ENCODE measurements around the gene C22orf39.

Gene C22orf39

DNA sequence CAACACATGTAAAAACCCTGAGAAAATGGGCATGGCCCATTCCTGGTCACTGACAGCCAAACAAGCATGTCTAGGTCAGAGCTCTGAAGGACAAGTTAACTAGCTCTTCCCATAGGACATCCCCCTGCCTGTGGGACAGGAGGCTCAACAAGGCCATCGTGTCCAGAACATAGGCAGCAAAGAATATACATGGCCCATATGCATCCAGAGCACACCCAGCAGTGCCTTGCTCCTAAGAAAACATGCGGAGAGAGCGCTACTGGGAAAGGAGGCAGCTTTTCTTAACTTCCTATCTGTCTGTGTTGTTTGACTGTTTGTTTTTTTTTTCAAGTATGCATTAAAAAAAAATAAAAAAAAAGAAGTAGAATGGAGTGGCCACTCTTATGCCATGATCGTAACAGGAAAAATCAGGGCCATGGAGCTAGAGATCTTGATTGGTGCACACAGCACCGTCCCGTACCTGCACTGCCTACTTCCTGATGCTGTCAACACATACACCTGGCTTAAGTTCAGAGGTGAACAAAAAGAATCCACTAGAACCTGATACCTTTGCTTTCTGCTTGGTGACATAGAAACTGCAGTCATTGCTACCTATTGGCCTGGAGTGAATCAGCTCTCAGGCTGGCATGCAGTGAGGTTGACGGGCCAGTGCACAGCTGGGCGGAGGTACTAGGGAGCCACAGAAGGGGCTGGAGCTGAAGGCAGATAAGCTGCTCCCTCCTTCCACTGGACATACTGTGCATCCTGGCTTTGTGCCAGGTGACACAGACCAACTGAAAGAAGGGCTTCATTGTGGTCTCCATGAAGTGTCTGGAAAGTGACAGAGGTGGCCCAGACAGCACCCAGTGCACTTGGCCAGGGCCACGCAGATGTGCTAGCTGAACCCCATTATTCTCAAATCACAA is 19.6 kb upstream of the C22orf39 start:
- TF ChIP-seq GATA2 (IDR thresholded peaks at IDR 0.05; ENCODE audit: low read depth, low read length): no peak
- TF ChIP-seq GATA3 (IDR thresholded peaks at IDR 0.05; ENCODE audit: low read depth, low read length): no peak

DNA sequence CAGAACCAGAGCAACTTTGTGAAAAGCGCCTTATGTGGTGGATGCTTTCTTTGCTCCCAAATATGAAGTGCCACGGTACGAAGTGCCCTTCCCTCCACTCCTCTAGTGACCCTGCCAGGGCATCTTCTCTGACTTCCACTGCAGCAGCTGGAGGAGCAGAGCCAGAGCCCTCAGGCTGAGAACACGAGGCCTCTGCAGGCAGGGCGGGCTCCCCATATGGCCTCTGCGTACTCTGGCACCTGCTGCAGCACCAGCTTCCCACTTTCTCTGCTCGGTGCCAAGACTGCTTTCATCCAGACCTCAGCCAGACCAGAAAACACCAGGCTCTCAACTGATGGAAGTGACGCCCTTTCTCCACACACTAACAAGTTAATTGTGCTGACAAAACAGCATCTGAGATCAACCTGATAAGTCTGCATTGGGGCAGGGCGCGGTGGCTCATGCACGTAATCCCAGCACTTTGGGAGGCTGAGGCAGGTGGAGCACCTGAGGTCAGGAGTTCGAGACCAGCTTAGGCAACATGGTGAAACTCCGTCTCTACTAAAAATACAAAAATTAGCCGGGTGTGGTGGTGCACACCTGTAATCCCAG is 18.7 kb upstream of the C22orf39 start:
- TF ChIP-seq GATA3 (IDR thresholded peaks at IDR 0.05; ENCODE audit: low read depth, low read length) (no peak), GATA2 (IDR thresholded peaks at IDR 0.05; ENCODE audit: low read depth, low read length) (no peak)

DNA sequence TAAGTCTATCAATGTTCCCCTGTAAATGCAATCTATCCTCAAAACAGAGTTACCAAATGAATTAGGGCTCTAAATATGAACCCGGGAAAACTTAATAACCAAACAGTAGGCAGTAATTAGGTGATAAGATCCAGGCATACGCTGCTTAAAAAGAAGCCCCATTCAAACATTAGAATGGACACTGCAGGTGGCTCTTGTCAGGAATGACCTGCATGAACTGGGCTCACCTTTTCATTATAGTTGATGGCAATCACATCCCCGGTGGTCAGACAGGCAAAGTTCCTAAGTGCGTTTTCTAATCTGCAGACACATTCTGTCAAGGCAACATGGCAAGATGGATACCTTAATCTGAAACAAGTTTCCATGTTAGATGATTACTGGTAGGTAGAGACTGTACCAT is 17.5 kb upstream of the C22orf39 start:
- TF ChIP-seq GATA2 (IDR thresholded peaks at IDR 0.05; ENCODE audit: low read depth, low read length): no peak
- no peak for TF ChIP-seq GATA3 (IDR thresholded peaks at IDR 0.05; ENCODE audit: low read depth, low read length)

DNA sequence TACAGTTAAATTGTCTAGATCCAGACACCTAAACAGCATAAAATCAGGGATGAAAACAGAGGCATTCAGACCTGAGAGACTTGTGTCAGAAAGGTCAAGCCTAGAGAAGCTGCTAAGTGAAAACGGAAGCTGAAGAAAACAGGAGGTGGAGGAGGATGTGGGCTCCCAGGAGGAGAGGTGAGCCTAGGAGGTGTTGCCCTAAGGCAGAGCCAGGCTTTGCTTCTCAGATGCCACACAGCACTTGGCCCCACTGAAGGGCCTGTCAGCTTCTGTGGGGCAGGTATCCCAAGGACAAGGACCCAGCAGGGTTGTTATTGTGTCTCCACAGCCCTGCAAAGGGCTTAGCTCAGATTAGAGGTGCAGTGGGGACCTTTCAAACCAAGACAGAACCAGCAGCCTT is 17.0 kb upstream of the C22orf39 start:
- no peak for TF ChIP-seq GATA2 (IDR thresholded peaks at IDR 0.05; ENCODE audit: low read depth, low read length)
- TF ChIP-seq GATA3 (IDR thresholded peaks at IDR 0.05; ENCODE audit: low read depth, low read length): no peak

DNA sequence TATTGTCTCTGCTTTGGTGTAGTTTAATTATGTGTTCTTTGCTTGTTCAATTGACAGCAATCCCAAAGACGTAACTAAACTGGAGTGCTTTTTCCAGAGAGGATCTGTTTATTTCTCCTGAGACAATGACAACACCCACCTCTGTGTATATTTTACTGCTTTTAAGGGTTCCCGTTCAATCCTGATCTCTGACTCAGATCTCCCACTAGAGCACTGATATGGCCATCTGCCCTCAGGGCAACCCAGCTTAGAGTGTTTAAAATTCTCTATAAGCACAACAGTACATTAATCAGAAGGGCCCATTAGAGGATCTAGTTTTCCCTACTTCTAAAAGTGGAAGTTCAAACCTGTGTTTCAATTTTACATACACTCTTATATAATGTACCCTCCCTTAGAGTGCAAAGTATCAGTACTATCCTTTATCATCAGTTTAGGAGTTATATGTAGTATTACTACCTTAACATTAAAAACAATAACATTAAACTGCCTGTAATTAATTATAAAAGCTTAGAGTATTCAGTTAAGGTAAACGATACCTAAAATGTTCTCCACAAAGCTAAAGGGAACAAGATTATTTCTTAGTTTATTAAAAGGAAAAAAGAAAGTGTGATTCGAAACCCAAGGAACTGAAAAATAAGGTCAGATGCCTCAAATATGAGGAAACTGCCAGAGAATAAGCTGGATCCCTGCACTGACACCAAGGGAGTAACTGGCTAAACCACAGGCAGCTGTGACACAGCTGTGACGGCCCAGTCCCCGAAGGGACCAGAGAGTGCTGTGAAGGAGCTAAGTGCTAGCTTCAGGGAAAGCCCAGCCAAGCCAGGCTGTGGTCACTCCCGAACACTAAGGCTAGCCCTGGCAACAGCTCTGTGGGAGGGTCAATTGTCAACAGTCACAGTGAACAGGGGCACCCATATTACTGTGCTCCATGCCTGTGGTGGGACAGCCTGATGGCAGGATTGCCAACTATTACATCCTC is 16.3 kb upstream of the C22orf39 start:
- TF ChIP-seq GATA2 (IDR thresholded peaks at IDR 0.05; ENCODE audit: low read depth, low read length) (no peak), GATA3 (IDR thresholded peaks at IDR 0.05; ENCODE audit: low read depth, low read length) (no peak)

DNA sequence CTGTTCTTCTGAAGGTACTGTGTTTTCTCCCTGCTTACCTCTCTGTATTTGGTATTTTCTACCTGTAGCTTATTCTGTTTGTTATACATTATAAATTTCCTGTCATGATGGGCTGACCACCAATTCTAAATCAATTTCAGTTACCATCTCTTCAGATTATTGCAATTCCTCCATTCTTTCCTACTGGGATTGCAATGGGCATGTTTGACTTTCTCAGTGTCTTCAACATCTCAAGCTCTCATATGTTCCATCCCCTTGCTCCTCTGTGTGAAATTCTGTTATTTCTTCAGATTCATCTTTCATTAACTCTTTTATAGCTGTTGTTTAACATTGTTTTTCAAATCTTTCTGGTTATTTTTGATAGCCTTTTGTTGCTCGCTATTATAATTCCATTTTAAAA is 15.5 kb upstream of the C22orf39 start:
- TF ChIP-seq GATA3 (IDR thresholded peaks at IDR 0.05; ENCODE audit: low read depth, low read length) (no peak), GATA2 (IDR thresholded peaks at IDR 0.05; ENCODE audit: low read depth, low read length) (no peak)

DNA sequence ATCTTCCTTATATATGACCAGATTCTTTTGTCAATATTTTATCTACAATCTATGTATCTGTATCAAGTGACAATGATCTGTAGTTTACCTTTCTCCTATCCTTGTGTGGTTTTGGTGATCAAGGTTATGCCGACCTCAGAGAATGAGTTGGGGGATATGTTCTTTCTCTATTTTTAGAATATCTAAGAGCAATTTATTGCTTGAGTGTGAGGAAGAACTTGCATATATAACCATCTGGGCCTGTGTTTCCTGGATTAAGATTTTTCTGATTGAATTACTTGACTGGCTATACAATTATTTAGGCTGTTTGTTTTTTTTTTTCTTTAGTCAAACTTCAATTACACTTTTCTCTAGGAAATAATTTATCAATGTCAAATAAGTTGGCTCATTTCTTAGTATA is 14.0 kb upstream of the C22orf39 start:
- TF ChIP-seq GATA2 (IDR thresholded peaks at IDR 0.05; ENCODE audit: low read depth, low read length) (no peak), GATA3 (IDR thresholded peaks at IDR 0.05; ENCODE audit: low read depth, low read length) (no peak)

DNA sequence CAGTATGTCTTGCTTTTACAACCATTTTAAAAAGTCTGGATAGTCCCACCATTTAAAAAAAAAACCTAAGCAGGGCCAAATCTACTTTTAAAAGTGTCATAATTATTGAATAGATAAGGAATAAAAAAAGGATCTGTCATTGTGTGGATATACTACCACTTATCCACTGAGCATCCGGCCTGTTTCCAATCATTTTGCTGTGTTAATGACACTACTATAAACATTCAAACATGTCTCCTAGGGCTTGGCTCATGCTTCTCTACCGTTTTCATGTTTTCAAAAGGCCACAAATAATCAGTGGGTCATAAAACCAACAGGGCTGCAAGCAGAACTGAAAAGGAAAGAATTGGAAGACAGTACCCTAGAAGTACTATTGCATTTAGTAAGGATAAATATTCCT is 12.5 kb upstream of the C22orf39 start:
- TF ChIP-seq GATA2 (IDR thresholded peaks at IDR 0.05; ENCODE audit: low read depth, low read length) (no peak), GATA3 (IDR thresholded peaks at IDR 0.05; ENCODE audit: low read depth, low read length) (no peak)

DNA sequence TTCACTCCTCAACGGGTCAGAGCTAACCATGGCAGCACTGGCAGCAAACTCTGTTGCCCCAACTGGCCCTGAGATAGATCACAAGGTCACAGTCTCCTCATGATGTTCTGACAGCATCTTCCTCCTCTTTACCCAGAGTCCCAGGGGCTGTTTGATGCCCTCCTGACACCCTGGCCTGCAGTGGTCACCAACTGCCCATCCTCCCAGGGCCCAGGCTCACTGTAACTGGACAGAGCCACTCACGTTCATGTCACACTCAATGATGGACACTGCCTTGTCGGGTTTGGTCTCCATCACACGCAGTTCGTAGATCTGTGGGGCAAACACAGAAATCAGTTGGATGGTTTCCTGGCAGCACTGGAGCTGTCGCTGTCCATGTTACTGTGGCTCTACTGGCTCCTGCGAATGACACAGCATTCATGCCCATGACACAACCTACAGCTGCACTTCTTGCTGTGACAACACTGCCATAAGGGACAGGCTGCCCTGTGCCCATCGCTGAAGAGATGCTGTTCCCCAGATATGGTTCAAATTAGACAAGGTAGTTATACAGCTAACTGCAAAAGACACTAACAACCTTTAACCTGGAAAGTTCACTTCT is 10.4 kb upstream of the C22orf39 start:
- TF ChIP-seq GATA2 (IDR thresholded peaks at IDR 0.05; ENCODE audit: low read depth, low read length): no peak
- TF ChIP-seq GATA3 (IDR thresholded peaks at IDR 0.05; ENCODE audit: low read depth, low read length): no peak

DNA sequence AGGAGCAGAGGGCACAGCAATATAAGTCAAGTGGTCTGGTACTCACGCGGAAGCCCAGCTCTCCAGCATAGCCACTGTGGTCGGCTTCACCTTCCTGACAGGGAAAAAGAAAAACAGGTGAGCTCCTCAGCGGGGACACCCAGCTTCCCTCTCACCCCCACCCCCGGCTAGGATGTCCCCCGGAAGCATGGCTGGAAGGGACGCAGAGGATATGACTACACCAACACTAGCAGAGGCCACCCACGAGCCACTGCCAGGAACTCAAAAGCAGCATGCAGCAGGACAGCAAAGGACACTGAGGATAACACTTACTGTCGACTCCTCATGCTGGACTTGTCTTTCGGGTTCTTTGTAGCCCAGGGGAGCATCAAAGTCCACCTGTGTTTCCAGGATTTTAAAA is 9.0 kb upstream of the C22orf39 start:
- no peak for TF ChIP-seq GATA2 (IDR thresholded peaks at IDR 0.05; ENCODE audit: low read depth, low read length)
- TF ChIP-seq GATA3 (IDR thresholded peaks at IDR 0.05; ENCODE audit: low read depth, low read length): no peak

DNA sequence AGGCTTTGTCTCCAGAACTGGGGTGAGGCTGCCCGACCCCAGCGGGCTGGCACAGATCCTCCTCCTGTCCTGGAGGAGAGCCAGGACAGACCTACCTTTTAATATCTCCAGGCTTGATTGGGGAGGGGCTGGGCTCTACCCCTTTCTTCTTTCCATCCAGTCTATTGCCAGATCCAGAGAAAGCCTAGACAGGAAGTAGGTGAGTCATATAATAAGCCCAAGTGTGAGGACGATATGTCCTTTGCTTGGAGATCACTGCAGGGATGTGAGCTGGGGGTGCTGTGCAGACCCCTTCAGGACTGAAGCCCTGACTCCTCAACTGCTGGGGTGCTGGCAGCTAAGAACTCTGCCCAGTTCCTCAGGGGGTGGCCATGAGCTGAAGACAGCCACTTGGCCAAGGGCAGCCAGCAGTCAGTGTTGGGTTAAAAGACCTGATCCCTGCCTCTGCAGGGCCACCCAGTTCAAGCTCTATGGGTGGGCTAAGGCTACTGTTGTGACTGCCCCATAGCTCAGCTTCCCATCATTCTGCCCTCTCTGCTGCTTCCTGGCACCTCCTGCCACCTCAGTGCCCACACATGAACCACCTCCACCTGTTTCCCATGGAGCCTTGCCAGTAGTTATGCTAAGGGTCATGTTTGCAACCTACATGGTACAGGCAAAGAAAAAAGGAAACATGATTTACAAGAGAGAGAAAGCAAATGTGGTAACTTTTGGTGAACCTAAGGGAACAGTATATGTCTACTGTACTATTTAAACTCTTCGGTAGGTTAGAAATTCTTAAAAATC is 8.3 kb upstream of the C22orf39 start:
- no peak for TF ChIP-seq GATA3 (IDR thresholded peaks at IDR 0.05; ENCODE audit: low read depth, low read length)
- no peak for TF ChIP-seq GATA2 (IDR thresholded peaks at IDR 0.05; ENCODE audit: low read depth, low read length)

DNA sequence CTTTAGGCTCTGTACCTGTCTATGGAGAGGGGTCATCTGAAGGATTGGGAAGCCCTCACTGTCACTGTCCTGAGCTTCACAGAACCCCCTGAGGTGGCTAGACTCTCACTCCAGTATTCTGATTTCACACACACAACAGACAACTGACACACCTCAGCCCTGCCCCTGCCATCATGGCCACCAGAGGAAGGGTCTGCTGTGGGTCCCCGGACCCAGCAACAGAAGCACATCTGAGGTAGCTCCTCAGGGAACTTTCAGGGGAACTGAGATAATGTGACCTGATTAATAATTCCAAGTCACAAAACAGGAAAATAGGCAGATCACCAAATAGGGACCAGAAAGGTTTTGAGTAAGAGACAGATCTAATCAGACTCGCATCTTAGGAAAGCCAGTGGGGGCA is 7.5 kb upstream of the C22orf39 start:
- TF ChIP-seq GATA3 (IDR thresholded peaks at IDR 0.05; ENCODE audit: low read depth, low read length): no peak
- no peak for TF ChIP-seq GATA2 (IDR thresholded peaks at IDR 0.05; ENCODE audit: low read depth, low read length)

DNA sequence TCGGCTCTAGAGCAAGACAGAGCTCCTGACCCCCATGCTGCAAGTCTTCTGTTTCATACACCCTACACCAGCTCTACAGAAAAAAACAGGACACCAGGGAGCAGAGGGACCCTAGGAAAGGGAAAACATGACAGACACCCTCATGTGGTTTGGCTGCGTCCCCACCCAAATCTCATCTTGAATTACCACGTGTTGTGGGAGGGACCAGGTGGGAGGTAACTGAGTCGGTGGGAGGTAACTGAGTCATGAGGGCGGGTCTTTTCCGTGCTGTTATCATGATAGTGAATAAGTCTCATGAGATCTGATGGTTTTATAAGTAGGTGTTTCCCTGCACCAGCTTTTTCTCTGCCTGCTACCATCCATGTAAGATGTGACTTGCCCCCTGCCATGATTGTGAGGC is 6.6 kb upstream of the C22orf39 start:
- TF ChIP-seq GATA3 (IDR thresholded peaks at IDR 0.05; ENCODE audit: low read depth, low read length) (no peak), GATA2 (IDR thresholded peaks at IDR 0.05; ENCODE audit: low read depth, low read length) (no peak)
